GM12873 (cell line): ENCODE results near the gene ENAH.

ENCODE experiments used
- TF ChIP-seq, protein P1 (sequence below): IDR thresholded peaks from 2 replicates; pipeline ENCODE4 v1.5.1; 2012; ENCODE audit warnings: low read depth, mild to moderate bottlenecking, moderate library complexity, low read length, control low read depth; ENCODE audit not compliant: insufficient read depth; ENCODE audit errors: missing control alignments

Gene ENAH

DNA sequence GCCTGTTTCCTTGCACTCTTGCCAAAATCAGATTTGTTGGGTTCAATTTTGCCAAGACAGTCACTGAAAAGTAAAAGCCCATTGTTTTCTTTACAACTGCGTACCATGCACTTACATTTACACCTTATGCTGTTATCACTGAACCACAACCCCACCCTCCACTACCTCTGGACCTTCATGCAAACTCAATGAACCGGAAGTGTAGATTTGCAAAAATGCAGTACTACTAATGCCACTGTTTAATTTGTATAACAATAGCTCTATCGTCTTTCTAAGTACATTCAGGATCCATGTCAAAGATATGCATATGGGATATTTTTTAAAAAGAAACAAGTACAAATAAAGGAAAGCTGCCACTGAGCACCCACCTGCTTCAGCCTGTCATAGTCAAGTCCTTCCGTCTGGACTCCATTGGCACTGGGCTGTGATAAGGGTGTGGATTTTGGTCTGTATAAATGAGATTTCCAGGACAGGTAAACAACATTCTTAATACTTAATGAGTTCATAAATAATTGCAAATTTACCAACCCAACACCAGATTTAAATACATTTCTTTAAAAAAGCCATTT lies 152.2 kb downstream of the ENAH start:
- TF ChIP-seq, protein P1, sequence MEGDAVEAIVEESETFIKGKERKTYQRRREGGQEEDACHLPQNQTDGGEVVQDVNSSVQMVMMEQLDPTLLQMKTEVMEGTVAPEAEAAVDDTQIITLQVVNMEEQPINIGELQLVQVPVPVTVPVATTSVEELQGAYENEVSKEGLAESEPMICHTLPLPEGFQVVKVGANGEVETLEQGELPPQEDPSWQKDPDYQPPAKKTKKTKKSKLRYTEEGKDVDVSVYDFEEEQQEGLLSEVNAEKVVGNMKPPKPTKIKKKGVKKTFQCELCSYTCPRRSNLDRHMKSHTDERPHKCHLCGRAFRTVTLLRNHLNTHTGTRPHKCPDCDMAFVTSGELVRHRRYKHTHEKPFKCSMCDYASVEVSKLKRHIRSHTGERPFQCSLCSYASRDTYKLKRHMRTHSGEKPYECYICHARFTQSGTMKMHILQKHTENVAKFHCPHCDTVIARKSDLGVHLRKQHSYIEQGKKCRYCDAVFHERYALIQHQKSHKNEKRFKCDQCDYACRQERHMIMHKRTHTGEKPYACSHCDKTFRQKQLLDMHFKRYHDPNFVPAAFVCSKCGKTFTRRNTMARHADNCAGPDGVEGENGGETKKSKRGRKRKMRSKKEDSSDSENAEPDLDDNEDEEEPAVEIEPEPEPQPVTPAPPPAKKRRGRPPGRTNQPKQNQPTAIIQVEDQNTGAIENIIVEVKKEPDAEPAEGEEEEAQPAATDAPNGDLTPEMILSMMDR: no peak

DNA sequence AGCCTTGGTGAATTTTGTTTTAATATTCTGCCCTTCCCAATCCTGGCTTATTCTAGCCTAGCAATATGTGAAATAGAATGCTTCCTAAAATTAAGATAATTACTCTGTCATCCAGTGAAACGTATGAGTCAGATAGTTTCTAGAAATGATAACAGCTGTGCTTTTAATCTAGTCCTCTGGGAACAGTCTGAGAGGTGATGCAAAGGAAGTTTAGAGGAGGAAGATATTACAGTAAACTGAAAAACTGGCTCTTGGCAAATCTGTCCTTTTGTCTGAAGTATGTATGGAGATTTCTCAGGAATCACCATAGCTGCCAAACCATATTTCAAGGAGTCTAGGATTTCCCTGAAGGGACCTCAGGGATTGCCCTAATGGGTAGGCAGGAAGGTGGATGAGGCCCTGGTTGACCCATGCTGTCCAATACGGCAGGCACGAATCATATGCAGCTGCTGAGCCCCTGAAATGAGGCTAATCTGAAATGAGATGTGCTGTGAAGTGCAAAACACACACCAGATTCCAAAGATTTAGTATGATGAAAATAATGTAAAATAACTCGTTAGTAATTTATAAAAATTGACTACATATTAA lies 154.3 kb downstream of the ENAH start:
- TF ChIP-seq, protein P1: no peak

DNA sequence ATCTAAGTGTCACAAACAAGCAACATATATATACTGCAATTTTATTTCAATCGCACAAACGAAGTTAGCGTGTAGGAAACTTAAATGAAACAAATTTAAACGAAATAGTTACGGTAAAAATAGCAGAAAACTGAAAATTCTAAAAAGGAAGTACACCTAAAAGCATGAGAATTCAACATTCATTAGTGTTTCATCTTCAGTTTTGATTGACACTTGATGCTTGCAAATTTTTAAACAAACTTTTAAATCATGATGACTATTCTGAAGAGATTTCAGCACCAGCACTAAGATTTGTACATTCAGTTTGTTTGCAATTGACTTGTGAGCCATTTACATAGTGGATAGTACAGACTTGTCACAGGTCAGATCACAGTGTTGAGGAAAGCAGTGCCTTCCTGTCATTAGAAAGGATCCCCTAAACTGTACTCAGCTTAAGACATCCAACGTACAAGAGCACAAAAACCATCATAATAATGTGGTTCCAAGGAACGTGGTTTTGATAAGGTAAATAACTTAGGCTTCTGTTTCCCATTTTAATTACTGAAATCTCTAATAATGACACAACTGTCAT lies 158.0 kb downstream of the ENAH start:
- TF ChIP-seq, protein P1: no peak

DNA sequence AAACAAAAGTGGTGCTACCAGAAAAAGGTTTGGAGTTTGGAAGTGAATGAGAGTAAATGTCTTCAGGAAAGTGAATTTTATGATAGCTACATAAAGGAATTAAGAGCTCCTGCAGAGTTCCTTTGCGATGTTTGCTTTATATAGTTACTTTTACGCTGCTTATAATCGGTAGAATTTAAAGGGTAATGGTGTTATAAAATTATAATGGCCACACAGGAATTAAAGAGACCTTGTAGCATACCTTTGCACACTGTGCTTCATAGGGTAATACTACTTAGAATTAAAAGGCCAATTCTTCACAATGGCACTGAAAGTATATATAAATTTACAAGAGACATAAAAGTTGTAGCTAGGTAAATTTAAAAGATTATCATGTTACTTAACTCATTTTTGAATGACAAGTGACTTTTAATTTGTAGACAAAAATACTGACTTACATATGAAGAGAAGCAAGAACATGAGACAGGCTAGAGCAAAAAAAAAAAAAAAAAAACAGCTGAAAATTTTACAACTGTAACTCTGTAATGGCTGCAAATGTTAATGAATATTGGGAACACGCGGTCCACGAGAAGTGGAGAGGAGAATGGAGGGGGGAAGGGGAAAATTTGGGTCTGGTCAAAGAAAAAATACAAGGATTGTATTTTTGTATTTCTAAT lies 159.2 kb downstream of the ENAH start:
- TF ChIP-seq, protein P1: no peak

DNA sequence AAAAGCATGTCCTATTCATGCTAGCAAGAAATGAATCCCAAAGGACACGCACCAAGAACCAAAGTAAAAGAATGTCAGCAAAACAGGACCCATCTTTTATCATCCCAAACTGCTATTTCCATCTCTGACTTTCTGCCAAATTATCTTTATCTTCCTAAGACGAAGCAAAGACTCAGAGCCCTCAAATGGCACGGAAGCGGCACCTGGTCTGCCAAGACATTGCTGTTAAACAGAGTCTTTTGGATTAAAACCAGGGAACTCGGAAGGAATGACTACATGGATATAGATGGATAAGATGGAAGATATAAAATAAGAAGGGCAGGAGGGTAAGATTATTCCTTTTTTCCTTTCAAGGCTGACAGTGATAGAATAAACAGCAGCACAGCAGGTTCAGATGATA lies 164.2 kb downstream of the ENAH start:
- TF ChIP-seq, protein P1: no peak

DNA sequence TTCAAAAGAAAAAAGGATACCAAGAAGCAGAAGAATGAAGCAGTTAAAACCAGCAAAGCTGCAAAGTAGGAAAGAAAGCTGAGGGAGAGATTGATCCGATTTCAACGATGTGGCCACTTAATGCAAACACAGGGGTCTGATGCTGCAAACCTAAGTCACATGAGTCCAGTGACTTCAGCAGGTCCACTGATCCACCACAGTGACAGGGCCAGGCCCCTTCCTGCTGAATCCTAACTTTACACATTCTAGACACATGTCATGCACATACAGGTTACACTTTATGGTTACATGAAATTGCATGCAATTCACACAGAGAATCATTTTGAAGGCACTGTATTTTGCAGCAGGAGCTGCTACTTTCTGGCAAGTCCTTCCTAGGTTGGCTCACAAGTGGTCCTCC lies 166.1 kb downstream of the ENAH start:
- TF ChIP-seq, protein P1: no peak

DNA sequence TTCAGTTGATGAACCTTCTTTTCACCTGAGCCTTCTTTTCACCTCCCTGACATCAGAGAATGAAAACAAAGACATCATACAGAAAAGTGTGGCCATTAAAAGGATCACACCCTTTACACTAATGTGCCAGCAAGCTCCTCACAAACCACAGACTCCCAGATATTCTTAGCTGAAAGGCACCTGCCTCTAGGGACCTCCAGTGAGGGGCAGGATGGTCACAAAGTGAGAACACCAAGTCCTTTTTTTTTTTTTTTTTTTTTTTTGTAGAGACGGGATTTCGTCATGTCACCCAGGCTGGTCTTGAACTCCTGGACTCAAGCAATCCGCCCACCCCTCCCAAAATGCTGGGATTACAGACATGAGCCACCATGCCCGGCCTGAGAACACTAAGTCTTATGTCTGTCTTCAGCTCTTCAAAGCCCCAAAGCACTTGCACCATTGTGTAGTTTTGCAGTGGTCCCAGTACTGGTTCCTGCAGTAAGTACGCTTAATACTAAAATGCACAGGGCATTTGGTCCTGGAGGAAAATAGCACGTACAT lies 166.9 kb downstream of the ENAH start:
- TF ChIP-seq, protein P1: no peak
